ENCODE data around the gene NOS3. TPM values are rescaled to one million over a fixed set of nuclear protein-coding genes. Genes with fewer than 3 reads are reported as not detected.

The NOS3 gene
- total RNA-seq, 1 donor from 2014 or later = 12.6 TPM

GRCh38 chr7:150952331-150953050, 38.3 kb upstream of the NOS3 start:
- DNase-seq (ENCODE audit: low spot score) = no peak

GRCh38 chr7:150953061-150953997, 37.5 kb upstream of the NOS3 start:
- no peak for DNase-seq (ENCODE audit: low spot score)

GRCh38 chr7:150954201-150954985, 36.4 kb upstream of the NOS3 start:
- no peak for DNase-seq (ENCODE audit: low spot score)

DNA sequence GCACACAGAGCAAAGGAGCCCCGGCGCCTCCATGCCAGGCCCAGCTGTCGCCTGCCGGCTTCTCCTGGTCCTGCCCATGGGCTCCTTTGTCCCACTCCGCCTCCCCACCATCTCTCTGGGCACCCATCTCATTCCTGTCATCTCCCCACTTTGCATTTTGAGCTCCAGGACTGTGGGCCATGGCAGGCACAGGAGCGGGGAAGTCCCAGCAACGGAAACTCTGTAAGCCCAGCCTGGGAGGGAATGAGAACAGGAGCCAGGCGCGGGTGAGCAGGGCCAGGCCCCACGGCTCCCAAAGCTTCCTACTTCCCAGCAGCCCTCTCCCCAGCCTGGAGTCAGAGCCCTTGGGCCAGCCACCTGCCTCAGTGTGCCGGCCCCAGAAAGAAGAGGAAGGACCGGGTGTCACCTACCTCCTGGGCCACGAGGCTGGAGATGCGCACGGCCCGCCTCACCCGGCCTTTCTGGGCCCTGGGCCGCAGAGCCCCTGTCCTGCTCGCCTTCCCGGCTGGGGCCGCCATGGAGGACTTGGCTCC, 35.8 kb upstream of the NOS3 start:
- no peak for DNase-seq (ENCODE audit: low spot score)

- DNase-seq (ENCODE audit: low spot score) = peak; percentile 50
These were observed 35.1 kb upstream of the NOS3 start for GRCh38 chr7:150955519-150956394.

GRCh38 chr7:150956395-150957132, 34.3 kb upstream of the NOS3 start:
- DNase-seq (ENCODE audit: low spot score) = no peak

DNA sequence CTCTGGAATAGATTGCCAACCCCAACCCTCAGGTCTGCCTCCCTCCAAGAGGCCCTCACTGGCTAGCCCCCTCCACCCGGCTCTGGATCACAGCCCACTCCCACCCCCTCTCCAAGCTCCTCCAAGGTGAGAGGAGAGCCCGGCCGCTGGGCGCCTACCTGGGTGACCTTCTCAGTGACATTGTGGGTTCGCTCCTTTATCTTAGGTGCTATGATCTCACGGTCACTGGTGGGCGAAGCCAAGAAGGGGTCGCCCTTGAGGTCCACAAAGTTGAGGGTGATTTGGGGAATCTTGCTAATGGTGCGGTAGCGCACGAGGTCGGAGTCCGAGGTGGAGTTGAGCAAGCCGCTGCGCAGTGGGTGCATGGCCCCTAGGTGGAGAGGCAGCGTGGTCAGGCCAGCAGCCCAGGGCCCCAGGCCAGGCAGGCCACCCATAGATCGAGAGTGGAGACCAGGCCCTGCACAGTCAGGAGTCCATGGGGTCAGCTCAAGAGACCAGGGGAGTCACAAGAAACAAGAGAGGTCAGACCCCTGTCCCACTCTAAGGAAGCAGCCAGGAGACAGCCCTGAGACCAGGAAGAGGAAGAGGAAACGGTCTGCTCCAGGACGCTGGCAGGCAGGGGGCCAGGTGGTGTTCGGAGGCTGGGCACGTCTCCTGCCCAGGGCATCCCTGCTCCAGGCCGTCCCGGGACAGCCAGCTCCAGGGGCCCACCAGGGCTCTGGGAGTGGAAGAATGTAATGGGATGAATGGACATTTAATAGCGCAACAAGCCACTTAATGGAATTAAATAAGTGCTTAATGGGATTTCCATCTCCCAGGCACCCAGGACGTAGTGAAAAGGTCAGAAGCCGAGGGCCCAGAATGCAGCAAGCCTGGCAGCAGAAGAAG, 33.4 kb upstream of the NOS3 start:
- DNase-seq (ENCODE audit: low spot score) = no peak

DNA sequence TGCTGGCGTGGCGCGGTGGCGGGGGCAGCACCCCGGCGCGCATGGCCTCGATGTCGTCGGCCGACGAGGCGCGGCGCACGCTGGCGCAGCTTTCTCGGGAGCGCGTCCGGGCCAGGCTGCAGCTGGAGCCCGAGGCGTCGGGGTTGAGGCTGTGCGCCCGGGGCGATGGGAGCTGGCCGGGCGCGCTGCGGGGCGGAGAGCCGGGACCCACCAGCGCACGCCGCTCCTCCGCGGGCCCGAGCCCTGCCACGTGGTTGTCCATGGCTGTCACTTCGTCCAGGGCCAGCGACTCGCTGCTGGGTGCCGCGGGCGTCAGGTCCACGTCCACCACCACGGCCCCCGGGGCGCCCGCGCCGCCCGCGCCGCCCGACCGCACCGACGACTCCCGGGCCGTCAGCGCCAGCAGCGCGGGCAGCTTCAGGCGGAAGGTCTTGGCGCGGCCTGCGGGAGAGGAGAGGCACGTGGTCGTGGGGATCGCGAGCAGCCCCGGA, 32.7 kb upstream of the NOS3 start:
- no peak for DNase-seq (ENCODE audit: low spot score)

DNA sequence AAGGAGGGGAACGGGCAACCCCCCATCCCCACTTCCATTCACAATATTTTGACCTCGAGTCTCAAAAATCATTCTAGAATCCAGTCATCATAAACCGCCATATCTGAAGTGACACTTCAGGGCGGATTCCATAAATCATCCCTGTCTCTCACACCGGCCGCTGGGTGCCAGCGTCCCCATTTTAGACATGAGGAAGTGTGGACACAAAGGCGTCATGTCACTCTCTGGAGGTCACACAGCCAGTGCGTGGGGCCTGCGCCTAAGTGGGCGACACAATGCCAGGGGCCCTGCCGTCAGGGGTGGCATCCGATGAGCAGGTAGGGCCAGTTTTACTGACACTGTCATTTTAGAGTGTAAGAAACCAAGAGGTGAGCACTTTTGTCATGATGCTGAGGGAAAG, 32.2 kb upstream of the NOS3 start:
- no peak for DNase-seq (ENCODE audit: low spot score)

DNA sequence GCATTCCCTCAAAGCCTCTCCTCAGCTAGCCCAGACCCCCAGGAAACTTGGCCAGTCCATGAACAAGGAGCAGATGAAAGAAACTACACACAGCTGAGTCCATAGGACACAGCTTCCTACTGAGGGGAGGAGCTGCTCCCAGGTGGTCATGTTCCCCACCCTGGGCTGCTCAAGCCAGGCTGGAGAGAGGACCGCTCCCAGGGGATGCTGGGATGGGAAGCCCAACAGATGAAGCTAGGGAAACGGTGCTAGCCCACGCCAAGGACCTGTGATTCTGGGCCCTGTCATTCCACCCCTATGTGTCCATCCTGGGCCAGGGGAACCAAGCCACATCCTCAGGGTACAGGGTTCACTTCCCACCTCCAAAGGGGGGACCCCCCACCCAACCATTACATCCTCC, 31.7 kb upstream of the NOS3 start:
- no peak for DNase-seq (ENCODE audit: low spot score)

GRCh38 chr7:150959739-150960734, 30.8 kb upstream of the NOS3 start:
- no peak for DNase-seq (ENCODE audit: low spot score)

DNA sequence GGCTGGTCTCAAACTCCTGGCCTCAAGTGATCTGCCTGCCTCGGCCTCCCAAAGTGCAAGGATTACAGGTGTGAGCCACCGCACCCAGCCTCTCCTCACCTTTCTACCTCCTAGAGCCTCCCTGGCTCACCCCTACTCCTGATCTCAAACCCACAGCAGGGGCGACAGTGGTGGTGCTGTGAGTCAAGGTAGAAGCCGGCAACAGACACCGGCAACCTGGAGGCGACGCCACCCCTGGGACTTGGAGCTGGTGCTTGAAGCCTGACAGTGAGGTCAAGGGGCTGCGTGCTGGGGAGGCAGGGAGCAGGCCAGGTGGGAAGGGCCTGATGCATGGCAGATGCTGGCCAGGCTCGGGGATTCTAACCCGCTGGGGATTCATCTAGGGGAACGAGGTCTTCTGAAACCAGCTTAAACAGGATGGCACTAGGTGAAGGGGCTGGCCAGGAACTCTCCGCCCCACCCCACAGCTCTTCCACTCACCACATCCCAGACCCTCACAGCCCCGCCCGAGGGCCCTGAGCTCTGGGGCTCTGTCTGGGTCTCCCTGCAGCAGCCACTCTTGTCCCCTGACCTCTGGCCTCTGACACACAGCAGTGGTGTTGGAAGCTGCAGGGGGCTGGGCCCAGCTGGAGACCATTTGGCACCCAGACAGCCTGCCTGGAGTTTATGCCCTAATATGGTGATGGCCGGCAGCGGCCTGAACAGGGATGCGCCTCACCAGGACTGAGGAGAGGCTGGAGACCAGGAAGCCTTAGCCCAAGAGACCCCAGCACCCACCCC, 29.1 kb upstream of the NOS3 start:
- no peak for DNase-seq (ENCODE audit: low spot score)

GRCh38 chr7:150962290-150962552, 28.6 kb upstream of the NOS3 start:
- DNase-seq (ENCODE audit: low spot score) = no peak

GRCh38 chr7:150962553-150963399, 28.0 kb upstream of the NOS3 start:
- peak; percentile 44 for DNase-seq (ENCODE audit: low spot score)

- no peak for DNase-seq (ENCODE audit: low spot score)
These were observed 26.9 kb upstream of the NOS3 start for GRCh38 chr7:150963707-150964559.
